HEK293T (cell line): Measurements from ENCODE around the gene PI4KA.

Experiments used
- BHLHE40 ChIP-seq: fragments of 450-650 bp; IDR thresholded peaks from 2 replicates; pipeline ENCODE4 v1.6.1; 2016; ENCODE audit warnings: mild to moderate bottlenecking, moderate library complexity, borderline replicate concordance
- ELF4 ChIP-seq: fragments of 450-650 bp; IDR thresholded peaks from 2 replicates; pipeline ENCODE4 v1.6.1; 2017; ENCODE audit warnings: antibody characterized with exemption
- FOXK2 ChIP-seq: fragments of 450-650 bp; IDR thresholded peaks from 2 replicates; pipeline ENCODE4 v1.6.1; 2016; ENCODE audit warnings: mild to moderate bottlenecking
- FOXM1 ChIP-seq: fragments of 450-650 bp; IDR thresholded peaks from 2 replicates; pipeline ENCODE4 v1.6.1; 2017; ENCODE audit warnings: mild to moderate bottlenecking, borderline replicate concordance
- L3MBTL2 ChIP-seq: fragments of 450-650 bp; conservative IDR thresholded peaks from 2 replicates; pipeline ENCODE4 v1.6.1; 2016; ENCODE audit warnings: mild to moderate bottlenecking
- SP1 ChIP-seq: fragments of 450-650 bp; IDR thresholded peaks from 2 replicates; pipeline ENCODE4 v1.6.1; 2017
- SUZ12 ChIP-seq: fragments of 450-650 bp; IDR thresholded peaks from 2 replicates; pipeline ENCODE4 v1.6.1; 2016; ENCODE audit warnings: mild to moderate bottlenecking
- ZNF384 ChIP-seq: fragments of 450-650 bp; IDR thresholded peaks from 2 replicates; pipeline ENCODE4 v1.6.1; 2016

- TF ChIP-seq FOXK2 (no peak), BHLHE40 (no peak), FOXM1 (no peak), L3MBTL2 (no peak), ZNF384 (no peak), ELF4 (no peak), SUZ12 (no peak), SP1 (no peak)
Measured at GRCh38 chr22:20765938-20766337, 92.7 kb downstream of the PI4KA start.
